ENCODE data around the gene TCAP.
"Not testable (repeated sequence)": the region's sequence is repeated elsewhere in the genome, so short reads cannot be mapped to it uniquely, and the experiment has no call there.

Gene TCAP

GRCh38 chr17:39709319-39709997 is 44.3 kb downstream of the TCAP start:
- DNase-seq = no peak

GRCh38 chr17:39709998-39710964 is 45.1 kb downstream of the TCAP start:
- DNase-seq = no peak

GRCh38 chr17:39711071-39711470 is 45.9 kb downstream of the TCAP start:
- DNase-seq = not testable (repeated sequence)

DNA sequence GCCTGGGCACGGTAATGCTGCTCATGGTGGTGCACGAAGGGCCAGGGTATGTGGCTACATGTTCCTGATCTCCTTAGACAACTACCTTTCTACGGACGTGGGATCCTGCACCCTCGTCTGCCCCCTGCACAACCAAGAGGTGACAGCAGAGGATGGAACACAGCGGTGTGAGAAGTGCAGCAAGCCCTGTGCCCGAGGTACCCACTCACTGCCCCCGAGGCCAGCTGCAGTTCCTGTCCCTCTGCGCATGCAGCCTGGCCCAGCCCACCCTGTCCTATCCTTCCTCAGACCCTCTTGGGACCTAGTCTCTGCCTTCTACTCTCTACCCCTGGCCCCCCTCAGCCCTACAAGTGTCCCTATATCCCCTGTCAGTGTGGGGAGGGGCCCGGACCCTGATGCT is 46.7 kb downstream of the TCAP start:
- DNase-seq = no peak

- no peak for DNase-seq
Measured at GRCh38 chr17:39714234-39714633, 49.1 kb downstream of the TCAP start.

GRCh38 chr17:39715375-39716072 is 50.4 kb downstream of the TCAP start:
- DNase-seq = no peak

Data from right forelimb (tissue), 1 donor.